ENCODE data around the gene KLHL5.

GRCh38 chr4:39021631-39022030, 40.4 kb upstream of the KLHL5 start:
- TF ChIP-seq HNRNPH1 (optimal IDR thresholded peaks at IDR 0.05; ENCODE audit: low read depth, low read length) (no peak), MYNN (IDR thresholded peaks at IDR 0.05) (no peak), MYNN (CRISPR knock-in tag; IDR thresholded peaks at IDR 0.05) (no peak)
